Activated CD4-positive, alpha-beta T cell treated with anti-CD3 and anti-CD28 coated beads, Interleukin-2, amount 50 U/mL, for 24 hours (primary cell): ENCODE data around the gene MINAR2.
A peak's percentile ranks its signal among the peaks of the same experiment; 100 is the strongest.

ENCODE experiments used
- DNase-seq, 2 donors: peaks; one replicate each; pipeline ENCODE4 v3.0.0-alpha.2; 2020; ENCODE audit warnings: low read depth in 1 of 2, low spot score in 1 of 2

Gene MINAR2

DNA sequence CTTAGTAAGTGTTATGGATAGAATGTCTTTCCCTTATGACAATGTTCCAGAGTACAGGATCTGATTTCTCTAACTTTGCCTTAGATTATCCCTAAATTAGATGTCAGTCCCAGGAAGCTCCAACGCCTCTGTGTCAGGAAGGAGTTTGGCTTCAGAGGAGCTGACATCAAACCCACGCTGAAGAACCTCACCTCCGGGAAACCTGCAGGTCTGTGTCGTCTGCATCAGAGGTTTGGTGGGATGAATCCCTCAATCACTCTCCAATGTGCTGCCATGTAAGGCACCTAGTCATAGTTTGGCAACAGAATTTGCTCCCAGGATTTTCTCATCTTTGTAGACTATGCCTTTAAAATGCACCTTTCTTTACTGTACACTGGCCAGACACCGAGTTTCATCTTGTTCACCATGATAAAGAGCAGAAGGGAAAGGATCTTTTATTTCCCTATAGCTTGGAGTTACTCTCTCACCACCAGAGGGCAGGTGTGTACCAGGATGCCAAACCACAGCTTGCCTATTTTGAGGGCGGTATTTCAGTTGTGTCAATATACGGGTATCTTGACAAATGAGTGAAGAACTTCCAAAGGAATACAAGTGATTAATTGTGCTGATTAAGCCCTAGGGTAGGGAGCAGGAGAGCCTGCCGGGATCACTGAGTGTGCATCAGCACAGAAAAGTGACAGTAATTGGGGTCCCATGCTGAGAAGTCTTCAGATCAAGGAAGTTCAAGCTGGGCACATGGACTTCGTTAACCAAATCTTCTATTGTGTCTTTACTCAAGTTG is 23.4 kb downstream of the MINAR2 start:
- peak in 1 of 2 donors; percentile 43 for DNase-seq

- DNase-seq: no peak
These were observed 25.5 kb downstream of the MINAR2 start for GRCh38 chr5:129773376-129773775.

DNA sequence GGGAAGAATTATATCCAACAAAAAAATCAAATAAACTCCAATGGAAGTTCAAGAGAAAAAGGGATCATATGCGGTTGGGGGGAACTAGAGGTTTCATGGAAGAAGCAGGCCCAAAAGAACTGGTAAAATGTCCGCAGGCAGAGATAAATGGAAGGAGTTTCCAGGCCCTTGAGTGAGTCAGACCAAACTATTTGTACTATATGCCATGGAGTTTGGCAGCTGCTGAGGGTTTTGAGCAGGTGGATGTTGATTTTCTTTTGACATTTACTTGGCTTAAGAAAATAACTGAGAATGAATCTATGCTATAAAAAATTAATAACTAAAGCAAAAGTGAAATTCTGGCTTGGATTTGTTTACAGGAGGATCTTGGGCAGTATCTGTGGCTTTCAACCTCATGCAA is 33.7 kb downstream of the MINAR2 start:
- no peak for DNase-seq

- no peak for DNase-seq
These were observed 55.5 kb downstream of the MINAR2 start for GRCh38 chr5:129803403-129803802.

DNA sequence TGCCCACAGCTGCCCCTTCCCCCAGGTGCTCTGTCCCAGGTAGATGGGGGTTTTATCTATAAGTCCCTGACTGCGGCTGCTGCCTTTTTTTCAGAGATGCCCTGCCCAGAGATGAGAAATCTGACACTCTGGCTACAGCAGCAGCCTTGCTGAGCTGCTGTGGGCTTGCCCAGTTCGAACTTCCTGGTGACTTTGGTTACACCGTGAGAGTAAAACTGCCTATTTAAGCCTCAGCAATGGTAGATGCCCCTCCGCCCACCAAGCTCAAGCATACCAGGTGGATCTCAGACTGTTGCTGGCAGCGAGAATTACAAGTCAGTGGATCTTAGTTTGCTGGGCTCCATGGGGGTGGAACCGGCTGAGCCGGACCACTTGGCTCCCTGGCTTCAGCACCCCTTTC is 56.8 kb downstream of the MINAR2 start:
- DNase-seq: no peak

DNA sequence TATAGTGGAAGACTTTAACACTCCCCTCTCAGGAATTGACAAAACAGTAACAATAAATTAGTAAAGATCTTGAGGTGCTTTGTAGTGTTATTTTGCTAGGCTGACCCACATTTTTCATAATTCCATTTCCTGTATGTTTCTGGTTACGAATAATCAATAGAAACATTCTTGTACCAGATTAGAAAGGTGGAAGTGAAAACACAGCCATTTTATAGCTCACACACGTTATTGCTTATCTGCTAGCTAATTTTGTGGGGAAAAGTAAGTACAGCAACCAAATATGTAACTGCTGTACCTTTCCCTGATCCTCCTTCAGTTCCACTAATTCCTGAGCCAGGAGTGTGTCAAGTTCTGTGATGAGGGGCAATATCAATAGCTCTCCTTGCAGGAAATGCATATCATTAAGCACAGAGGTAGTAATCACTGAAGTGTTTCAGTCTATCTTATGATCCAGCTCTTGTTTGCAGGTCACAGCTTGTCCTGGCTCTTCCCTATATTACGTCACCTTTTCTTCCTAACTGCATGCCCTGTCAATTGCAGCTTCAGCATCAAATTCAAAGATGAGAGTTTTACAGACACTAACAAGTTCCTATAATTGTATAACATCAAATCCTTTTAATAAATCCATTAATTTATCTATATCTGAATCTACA is 59.4 kb downstream of the MINAR2 start:
- no peak for DNase-seq
